Activated naive CD8-positive, alpha-beta T cell treated with anti-CD3 and anti-CD28 coated beads, Interleukin-2, amount 10 ng/mL, durations not matched to agents 7 days and 5 days (primary cell): ENCODE measurements around the gene MGAT5. TPM values are rescaled to one million over a fixed set of nuclear protein-coding genes. Genes with fewer than 3 reads are reported as not detected.

ENCODE experiments used
- ATAC-seq: fragments of 150-1000 bp; cut with Tn5 transposase; one replicate; pipeline ENCODE4 v1.10.0; 2021; ENCODE audit warnings: low read depth, moderate library complexity
- POLR2A ChIA-PET: fragments of 350-600 bp; sonication (Branson Sonifier 250); formaldehyde crosslinking; loops from one replicate; lab custom pipeline; 2021; ENCODE audit warnings: antibody characterized with exemption; lab: Charles Lee
- DNase-seq: peaks from one replicate; pipeline ENCODE4 v3.0.0; 2021
- H3K27ac Mint-ChIP-seq: one replicate; pipeline ENCODE4 v1.8.0; 2022; ENCODE audit warnings: mild to moderate bottlenecking, mixed read lengths
- H3K27me3 Mint-ChIP-seq: one replicate; pipeline ENCODE4 v1.8.0; 2022; ENCODE audit warnings: mild to moderate bottlenecking, moderate library complexity, mixed read lengths
- H3K36me3 Mint-ChIP-seq: one replicate; pipeline ENCODE4 v1.8.0; 2021; ENCODE audit warnings: mild to moderate bottlenecking, mixed read lengths
- H3K4me1 Mint-ChIP-seq: one replicate; pipeline ENCODE4 v1.8.0; 2021; ENCODE audit warnings: mixed read lengths
- H3K4me3 Mint-ChIP-seq: one replicate; pipeline ENCODE4 v1.8.0; 2022; ENCODE audit warnings: mild to moderate bottlenecking, moderate library complexity, mixed read lengths
- H3K9me3 Mint-ChIP-seq: one replicate; pipeline ENCODE4 v1.8.0; 2021; ENCODE audit warnings: mixed read lengths
- total RNA-seq, 2 experiments: library from RNA; stranded (reverse); gene quantifications; one replicate each; pipeline ENCODE4 v1.2.3, GENCODE V29; 2021

Gene MGAT5
- total RNA-seq, 2 experiments from 2014 or later: 66.3 to 70.9 TPM

DNA sequence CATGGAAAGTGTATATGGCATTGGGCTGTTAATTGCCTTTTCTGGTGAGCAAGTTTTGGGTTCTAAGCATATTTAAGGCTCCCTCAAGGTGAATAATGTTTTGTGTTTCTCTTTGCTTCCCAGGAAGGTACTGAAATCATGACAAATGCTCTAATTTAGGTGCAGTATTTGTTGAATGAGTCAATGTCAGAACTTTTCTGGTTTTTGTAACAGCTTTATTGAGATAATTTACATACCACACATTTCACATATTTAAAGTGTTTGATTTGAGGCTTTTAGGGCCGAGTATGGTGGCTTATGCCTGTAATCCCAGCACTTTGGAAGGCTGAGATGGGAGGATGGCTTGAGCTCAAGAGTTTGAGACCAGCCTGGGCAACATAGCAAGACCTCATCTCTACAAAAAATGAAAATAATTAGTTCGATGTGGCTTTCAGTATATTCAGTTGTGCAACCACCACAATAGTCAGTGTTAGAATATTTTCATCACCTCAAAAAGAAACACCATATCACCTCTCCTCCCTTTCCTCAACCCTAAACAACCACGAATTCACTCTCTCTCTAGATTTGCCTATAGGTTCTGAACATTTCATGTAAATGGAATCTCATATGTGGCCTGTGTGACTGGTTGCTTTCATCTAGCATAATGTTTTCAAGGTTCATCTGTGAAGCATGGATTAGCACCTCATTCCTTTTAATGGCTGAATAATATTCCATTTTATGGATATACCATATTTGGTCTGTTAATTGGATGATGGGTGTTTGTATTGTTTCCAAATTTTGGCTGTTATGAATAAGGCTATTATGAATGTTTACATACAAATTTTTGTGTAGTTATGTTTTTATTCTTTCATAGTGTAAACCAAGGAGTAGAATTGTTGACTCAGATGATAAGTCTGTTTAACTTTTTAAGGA, 54.9 kb downstream of the MGAT5 start:
- Mint-ChIP-seq H3K36me3 (peaks cover 30% of the 10 kb centered on the region), H3K27me3 (no peaks in the 10 kb centered on the region), H3K4me1 (peaks cover 39% of the 10 kb centered on the region), H3K27ac (no peak overlapping the region), H3K9me3 (peaks cover 2% of the 10 kb centered on the region), H3K4me3 (no peak overlapping the region)
- DNase-seq: no peak
- POLR2A ChIA-PET: no interaction called here
- no peak for ATAC-seq

DNA sequence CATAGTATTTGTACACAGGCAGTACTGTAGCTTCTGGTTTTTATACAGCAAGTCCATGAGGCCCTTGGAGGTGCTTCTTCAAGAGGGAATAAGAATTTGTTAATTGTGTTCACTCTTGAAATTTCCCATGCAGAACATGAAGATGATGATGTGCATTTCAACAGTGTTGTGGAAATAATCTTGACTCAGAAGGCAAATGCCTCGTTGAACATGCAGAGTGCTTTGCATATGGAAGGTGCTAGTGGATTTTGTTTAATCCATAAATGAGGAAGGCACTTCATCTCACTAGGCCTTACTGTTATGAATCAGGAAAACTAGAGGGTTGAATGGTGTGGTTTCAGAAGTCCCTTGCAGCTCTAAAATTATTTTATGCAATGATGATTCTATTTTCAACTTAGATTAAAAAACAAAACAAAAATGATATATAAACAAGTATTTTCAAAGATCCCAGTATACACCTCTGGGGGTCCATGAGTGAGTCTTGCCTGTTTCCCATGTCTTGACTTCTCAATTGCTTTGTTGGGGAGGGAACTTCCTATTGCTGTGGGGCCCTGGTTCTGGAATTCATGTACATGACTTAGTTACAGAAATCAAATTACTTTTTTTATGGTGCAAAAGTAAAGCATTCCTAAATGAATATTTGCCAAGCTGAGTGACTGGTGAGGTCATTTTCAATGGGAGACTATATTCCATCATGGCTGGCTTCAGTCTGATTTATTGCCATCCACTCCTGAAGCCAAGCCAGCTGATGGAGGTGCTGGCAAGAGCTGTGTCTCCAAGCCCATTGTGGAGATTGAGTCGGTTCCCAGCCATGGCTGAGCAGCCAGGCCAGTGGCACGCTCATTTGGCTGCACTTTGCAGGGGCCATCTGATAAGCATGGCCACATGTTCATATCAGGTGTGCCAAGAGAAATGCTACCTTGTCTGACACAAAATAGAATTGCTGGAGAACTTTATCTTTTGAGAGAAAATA, 56.5 kb downstream of the MGAT5 start:
- POLR2A ChIA-PET: no interaction called here
- Mint-ChIP-seq H3K9me3 (peaks cover 2% of the 10 kb centered on the region), H3K4me1 (peaks cover 35% of the 10 kb centered on the region), H3K27me3 (peaks cover 1% of the 10 kb centered on the region), H3K27ac (no peak overlapping the region), H3K36me3 (peaks cover 21% of the 10 kb centered on the region), H3K4me3 (no peak overlapping the region)
- ATAC-seq (no peak), DNase-seq (no peak)

DNA sequence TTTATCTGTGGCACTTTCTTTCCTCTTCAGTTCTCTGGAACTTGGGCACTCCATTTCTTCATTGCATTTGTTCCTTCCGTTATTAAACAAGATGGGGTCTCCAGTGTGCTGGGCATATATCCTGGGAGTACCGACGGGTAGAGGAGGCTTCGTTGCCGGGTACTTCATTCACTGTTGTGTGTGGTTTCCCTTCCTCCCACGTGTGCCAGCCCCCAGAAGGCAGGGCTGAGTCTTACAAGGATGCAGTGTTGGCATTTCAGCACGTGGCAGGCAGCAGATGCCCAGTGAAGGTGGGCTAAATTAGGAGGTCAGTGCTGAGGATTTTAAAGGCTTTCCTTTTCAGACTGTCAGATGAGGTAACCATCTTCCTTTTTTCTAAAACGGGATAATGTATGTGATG, 58.6 kb downstream of the MGAT5 start:
- Mint-ChIP-seq H3K36me3 (peaks cover 17% of the 10 kb centered on the region), H3K4me1 (peaks cover 34% of the 10 kb centered on the region), H3K4me3 (peak overlapping the region; percentile 27), H3K9me3 (peaks cover 2% of the 10 kb centered on the region), H3K27me3 (peaks cover 1% of the 10 kb centered on the region), H3K27ac (peak overlapping the region; percentile 58)
- ATAC-seq: no peak
- DNase-seq: no peak
- POLR2A ChIA-PET: no interaction called here

DNA sequence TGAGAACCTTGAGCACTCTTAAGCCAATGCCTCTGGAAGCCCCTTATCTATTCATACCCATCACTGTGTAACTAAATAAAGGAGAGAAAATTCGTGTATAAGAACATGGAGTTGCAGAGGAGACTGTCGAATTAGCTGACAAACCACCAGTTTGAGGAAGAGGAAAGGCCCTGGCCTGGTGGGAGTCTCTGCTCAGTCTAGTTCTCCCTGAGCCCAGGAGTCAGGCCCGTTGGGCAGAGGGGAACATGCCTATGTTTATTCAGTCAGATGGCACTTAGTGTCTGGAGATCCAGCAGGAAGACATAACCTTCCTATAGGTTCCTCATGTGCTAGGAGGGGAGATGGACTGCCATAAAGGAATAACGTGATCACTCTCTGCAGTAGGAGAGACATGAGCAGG, 60.3 kb downstream of the MGAT5 start:
- Mint-ChIP-seq H3K36me3 (peaks cover 27% of the 10 kb centered on the region), H3K27me3 (peaks cover 1% of the 10 kb centered on the region), H3K4me1 (peaks cover 42% of the 10 kb centered on the region), H3K4me3 (no peak overlapping the region), H3K27ac (peak overlapping the region; percentile 47), H3K9me3 (peaks cover 2% of the 10 kb centered on the region)
- no peak for DNase-seq
- POLR2A ChIA-PET: no interaction called here
- no peak for ATAC-seq

DNA sequence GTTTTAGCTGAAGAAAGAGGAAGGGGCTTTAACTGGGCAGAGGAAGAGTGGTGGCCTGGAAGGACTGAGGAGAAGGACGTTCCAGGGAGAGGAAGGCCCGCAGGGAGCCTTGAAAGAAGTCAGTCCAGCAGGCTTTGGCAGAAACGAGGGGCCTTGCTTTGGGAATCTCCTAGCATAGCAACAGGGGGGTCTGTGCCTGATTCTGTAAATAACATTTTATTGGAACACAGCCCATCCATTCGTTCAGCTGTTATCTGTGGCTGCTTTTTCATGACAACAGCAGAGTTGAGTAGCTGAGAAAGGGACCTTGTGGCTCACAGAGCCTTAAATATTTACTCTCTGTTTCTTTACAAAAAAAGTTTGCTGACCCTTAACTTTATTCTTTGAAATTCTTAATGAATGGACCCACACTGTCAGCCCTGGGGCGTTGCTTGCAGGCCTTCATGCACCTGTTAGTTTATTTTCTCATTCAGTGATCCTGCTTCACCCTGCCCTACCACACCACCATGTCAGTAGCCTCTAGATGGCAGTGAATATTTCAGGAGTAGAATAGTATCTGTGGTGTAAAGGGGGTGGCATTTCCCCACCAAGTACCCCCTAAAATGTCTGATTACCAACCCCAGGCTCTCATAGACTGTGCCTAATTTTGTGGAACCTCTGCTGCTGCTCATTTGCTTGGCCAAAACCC, 61.0 kb downstream of the MGAT5 start:
- Mint-ChIP-seq H3K27me3 (peaks cover 1% of the 10 kb centered on the region), H3K4me3 (no peak overlapping the region), H3K4me1 (peaks cover 48% of the 10 kb centered on the region), H3K36me3 (peaks cover 32% of the 10 kb centered on the region), H3K9me3 (no peaks in the 10 kb centered on the region), H3K27ac (peak overlapping the region; percentile 47)
- DNase-seq (no peak), ATAC-seq (no peak)
- POLR2A ChIA-PET: no interaction called here

DNA sequence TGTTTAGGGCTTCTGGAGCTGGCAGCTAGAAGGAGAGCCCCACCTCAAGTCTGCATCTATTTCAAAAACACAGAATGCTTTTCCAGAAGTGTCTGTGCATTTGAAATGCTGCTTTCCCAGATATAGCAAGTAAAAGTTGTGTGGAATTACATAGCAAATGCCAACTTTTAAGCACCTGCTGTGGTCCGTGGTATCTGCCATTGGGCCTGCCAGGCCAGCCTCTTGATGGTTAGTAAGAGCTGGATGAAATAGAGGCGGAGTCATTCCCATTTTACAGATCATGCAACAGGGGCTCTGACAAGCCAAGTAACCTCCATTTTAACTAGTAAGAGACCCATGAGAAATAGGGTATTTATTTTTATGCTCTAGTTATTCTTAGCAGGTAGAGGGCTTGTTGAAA, 61.6 kb downstream of the MGAT5 start:
- DNase-seq (no peak), ATAC-seq (no peak)
- POLR2A ChIA-PET: interaction anchor here (1.4 kb wide), 1 partner anchor 26 kb away, joined by 3 read pairs; no protein-coding TSS in a partner anchor
- Mint-ChIP-seq H3K4me1 (peaks cover 52% of the 10 kb centered on the region), H3K4me3 (no peak overlapping the region), H3K9me3 (no peaks in the 10 kb centered on the region), H3K36me3 (peaks cover 34% of the 10 kb centered on the region), H3K27me3 (peaks cover 1% of the 10 kb centered on the region), H3K27ac (no peak overlapping the region)

DNA sequence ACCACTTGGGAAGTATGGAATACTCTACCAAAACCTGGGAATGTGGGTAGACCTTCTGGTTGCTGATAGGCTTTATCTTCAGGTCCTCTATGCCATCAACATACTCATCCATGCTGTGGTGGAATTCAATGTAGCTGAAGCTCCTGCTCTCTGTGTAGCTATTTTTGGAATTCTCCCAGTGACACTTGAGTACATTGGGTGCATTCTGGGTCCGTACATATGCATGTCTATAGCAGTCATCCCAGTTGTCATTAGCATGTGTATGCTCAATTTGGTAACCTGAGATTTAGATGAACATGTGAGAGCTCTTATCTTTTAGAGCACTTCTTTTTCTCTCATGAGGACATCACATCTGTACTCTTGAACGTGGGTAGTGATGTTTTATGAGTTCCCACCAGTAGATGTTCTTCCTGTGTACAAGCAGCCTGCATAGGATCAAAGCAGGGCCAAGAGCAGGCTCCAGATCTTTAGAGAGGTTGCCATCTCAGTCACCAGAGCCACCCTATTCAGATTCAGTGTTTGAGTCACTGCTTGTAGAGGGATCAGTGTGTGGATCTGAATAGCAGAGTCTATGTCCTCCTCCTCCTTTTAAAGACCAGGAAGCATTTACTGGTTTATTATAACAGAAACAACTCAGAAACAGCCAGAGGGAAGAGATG, 65.9 kb downstream of the MGAT5 start:
- Mint-ChIP-seq H3K4me1 (peaks cover 66% of the 10 kb centered on the region), H3K9me3 (no peaks in the 10 kb centered on the region), H3K27ac (peak overlapping the region; percentile 78), H3K4me3 (peak overlapping the region; percentile 20), H3K36me3 (peaks cover 51% of the 10 kb centered on the region), H3K27me3 (no peaks in the 10 kb centered on the region)
- ATAC-seq: peak; percentile 51
- POLR2A ChIA-PET: interaction anchor here (1.5 kb wide), 1 partner anchor 74 kb away, joined by 3 read pairs; no protein-coding TSS in a partner anchor
- no peak for DNase-seq

DNA sequence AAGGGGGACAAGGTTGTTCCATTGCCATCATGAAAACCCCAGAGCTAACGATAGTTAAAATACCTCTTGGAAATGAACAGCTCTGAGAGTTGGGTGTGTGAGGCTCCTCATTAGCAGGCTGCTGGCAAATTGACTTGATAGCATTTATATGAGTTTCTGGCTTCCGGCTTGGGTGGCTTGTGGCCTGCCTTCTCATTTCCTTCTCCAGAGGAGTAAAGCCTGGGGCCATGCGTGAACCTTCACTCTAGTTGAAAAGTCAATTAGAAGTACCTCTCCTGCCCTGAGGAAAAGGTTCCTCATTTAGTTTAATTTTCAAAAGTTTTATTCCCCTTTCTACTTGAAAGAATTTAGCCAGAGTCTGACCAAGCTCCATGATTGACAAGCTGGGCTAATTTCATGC, 67.1 kb downstream of the MGAT5 start:
- Mint-ChIP-seq H3K4me1 (peaks cover 72% of the 10 kb centered on the region), H3K4me3 (peak overlapping the region; percentile 59), H3K27me3 (no peaks in the 10 kb centered on the region), H3K9me3 (no peaks in the 10 kb centered on the region), H3K36me3 (peaks cover 56% of the 10 kb centered on the region), H3K27ac (peak overlapping the region; percentile 78)
- peak; percentile 89 for ATAC-seq
- POLR2A ChIA-PET: interaction anchor here (0.7 to 1.5 kb wide), 3 partner anchors 31 to 201 kb away, joined by 3 to 4 read pairs (median 4); no protein-coding TSS in a partner anchor
- peak; percentile 48 for DNase-seq

DNA sequence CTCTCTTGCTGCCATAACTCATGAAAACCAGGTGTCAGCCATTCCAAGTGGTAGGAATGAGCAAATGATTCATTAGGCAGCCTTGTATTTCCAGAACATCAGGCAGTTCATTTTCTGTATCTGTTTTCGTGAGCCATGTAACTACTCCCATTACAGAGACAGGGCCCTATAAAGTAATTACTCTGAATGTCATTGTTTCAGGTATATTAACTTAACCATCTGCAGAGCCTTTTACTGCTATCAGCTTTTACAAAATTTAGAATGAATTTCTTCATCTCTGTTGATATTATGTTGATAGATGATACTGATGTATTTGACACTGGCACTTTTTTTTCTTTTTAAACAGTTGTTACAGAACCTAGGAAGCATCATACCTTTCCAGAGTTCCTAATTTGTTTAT, 69.9 kb downstream of the MGAT5 start:
- Mint-ChIP-seq H3K9me3 (no peaks in the 10 kb centered on the region), H3K4me1 (peaks cover 61% of the 10 kb centered on the region), H3K27me3 (no peaks in the 10 kb centered on the region), H3K36me3 (peaks cover 62% of the 10 kb centered on the region), H3K4me3 (no peak overlapping the region), H3K27ac (peak overlapping the region; percentile 6)
- DNase-seq (no peak), ATAC-seq (no peak)
- POLR2A ChIA-PET: no interaction called here

DNA sequence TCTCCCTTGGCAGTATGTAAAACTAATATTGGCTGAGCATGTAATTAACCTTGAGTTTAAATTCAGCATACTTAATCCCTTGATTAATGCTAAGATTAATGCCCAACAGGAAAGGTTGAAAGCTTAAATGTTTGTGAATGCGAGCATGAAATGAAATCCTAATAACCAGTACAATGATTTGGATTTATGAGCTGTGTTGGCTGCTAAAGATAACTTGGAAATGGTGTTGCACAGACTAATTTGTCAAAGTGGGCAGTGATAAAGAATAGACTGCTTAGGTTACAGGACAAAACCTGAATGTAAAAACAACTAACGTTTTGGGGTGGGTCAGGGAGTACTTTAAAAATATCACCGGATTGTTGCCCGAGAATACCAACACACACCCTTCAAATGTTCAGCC, 70.6 kb downstream of the MGAT5 start:
- POLR2A ChIA-PET: no interaction called here
- Mint-ChIP-seq H3K27ac (peak overlapping the region; percentile 14), H3K27me3 (no peaks in the 10 kb centered on the region), H3K36me3 (peaks cover 56% of the 10 kb centered on the region), H3K4me3 (no peak overlapping the region), H3K9me3 (peaks cover 2% of the 10 kb centered on the region), H3K4me1 (peaks cover 58% of the 10 kb centered on the region)
- ATAC-seq (no peak), DNase-seq (no peak)

DNA sequence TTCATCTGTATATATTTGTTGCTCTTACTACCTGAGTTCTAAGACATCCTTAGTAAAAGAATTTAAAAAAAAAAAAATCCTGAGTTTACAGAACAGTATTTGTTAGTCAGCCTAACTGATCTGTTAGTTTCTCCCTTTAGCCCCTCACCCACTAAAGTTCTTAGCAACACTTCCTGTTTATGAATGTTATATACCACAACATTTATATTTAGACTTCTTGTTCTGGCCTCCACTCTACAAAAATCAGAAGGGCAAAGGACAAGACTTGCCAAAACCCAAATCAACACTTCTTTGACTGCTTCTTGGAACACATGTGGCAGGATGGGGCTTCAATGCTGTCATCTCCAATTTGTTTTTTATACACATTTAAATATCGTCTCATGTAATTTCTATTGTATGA, 71.1 kb downstream of the MGAT5 start:
- POLR2A ChIA-PET: no interaction called here
- Mint-ChIP-seq H3K36me3 (peaks cover 55% of the 10 kb centered on the region), H3K9me3 (peaks cover 5% of the 10 kb centered on the region), H3K27me3 (no peaks in the 10 kb centered on the region), H3K4me3 (no peak overlapping the region), H3K4me1 (peaks cover 53% of the 10 kb centered on the region), H3K27ac (peak overlapping the region; percentile 13)
- ATAC-seq: peak; percentile 29
- DNase-seq: no peak

DNA sequence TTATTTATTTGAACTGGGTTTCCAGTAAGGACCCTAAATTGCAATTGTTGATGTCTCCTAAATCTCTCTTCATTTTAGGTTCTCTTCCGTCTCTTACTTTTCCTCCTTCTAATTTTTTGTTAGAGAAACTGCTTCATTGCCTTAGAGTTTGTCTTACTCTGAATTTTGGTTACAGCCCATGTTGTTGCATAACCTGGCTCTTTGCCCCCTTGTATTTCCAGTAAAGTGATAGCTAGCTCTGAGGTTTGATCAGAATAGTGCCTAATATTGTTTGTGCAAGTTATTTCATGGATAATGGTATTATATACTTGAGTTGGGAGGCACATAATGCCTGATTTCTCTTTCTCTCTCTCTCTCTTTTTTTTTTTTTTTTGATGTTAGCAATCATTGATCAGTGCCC, 71.8 kb downstream of the MGAT5 start:
- Mint-ChIP-seq H3K4me1 (peaks cover 47% of the 10 kb centered on the region), H3K27ac (peak overlapping the region; percentile 4), H3K9me3 (peaks cover 5% of the 10 kb centered on the region), H3K36me3 (peaks cover 54% of the 10 kb centered on the region), H3K4me3 (no peak overlapping the region), H3K27me3 (no peaks in the 10 kb centered on the region)
- ATAC-seq (no peak), DNase-seq (no peak)
- POLR2A ChIA-PET: interaction anchor here (0.6 kb wide), 1 partner anchor 80 kb away, joined by 4 read pairs; no protein-coding TSS in a partner anchor
